GM06990 (cell line): Measurements from ENCODE around the gene PPP2R3A.

Source experiments
- DNase-seq: peaks from one replicate; pipeline ENCODE4 v3.0.0-alpha.2; 2011; ENCODE audit not compliant: insufficient read length; ENCODE audit errors: extremely low read depth
- H3K27me3 ChIP-seq: replicated peaks from 2 replicates; pipeline ENCODE4 v1.6.0; 2011; ENCODE audit warnings: low read length; ENCODE audit not compliant: control insufficient read depth, insufficient read depth
- H3K36me3 ChIP-seq: 2 replicates; pipeline ENCODE4 v1.5.1; 2011; ENCODE audit warnings: low read length; ENCODE audit not compliant: control insufficient read depth, insufficient read depth
- H3K4me3 ChIP-seq: replicated peaks from 2 replicates; pipeline ENCODE4 v1.5.1; 2011; ENCODE audit warnings: low read depth, mild to moderate bottlenecking, control low read depth, low read length
- TF ChIP-seq, protein P1 (sequence below): IDR thresholded peaks from 2 replicates; pipeline ENCODE4 v1.5.1; 2011; ENCODE audit warnings: low read length, control low read depth, mild to moderate bottlenecking, inconsistent platforms; ENCODE audit not compliant: insufficient read depth, poor library complexity, severe bottlenecking

Gene PPP2R3A

DNA sequence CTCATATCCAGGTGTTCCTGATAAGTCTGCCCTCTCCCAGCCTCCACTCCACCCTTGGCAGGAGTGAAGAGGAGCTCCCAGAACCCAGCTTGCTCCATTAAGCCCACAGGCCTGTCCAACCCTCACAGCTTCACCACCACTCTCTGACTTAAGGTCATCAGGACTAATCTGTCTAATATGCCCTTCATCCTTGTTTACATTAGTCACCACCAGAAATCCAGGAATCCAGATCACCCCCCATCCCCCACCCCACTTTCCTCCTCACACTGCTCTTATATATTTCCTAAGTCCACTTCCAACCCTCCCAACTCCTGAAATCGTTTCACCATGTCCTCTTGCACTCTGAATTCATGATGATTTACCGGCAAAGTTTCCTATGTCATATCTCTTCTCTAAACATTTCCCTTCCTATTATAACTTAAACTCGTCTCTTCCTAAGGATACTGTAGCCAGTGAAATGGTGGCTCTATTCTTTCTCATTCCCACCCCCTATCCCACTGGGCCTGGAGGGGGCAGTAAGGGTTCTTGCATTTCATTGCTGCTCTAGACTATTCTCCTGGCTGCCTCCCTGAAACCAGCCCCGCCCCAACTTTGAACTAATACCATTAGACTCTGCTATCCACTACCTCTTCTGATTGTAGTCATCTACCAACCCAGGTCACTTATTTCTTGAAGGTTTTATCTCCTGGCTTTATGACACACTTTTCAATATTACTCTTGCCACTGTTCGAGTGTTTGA is 43.4 kb downstream of the PPP2R3A start:
- no peaks in the 10 kb centered on the region for H3K36me3 ChIP-seq
- TF ChIP-seq, protein P1, sequence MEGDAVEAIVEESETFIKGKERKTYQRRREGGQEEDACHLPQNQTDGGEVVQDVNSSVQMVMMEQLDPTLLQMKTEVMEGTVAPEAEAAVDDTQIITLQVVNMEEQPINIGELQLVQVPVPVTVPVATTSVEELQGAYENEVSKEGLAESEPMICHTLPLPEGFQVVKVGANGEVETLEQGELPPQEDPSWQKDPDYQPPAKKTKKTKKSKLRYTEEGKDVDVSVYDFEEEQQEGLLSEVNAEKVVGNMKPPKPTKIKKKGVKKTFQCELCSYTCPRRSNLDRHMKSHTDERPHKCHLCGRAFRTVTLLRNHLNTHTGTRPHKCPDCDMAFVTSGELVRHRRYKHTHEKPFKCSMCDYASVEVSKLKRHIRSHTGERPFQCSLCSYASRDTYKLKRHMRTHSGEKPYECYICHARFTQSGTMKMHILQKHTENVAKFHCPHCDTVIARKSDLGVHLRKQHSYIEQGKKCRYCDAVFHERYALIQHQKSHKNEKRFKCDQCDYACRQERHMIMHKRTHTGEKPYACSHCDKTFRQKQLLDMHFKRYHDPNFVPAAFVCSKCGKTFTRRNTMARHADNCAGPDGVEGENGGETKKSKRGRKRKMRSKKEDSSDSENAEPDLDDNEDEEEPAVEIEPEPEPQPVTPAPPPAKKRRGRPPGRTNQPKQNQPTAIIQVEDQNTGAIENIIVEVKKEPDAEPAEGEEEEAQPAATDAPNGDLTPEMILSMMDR: no peak
- no peaks in the 10 kb centered on the region; the same call in 1 of the 2 replicates for H3K27me3 ChIP-seq
- no peak overlapping the region for H3K4me3 ChIP-seq
- no peak for DNase-seq

DNA sequence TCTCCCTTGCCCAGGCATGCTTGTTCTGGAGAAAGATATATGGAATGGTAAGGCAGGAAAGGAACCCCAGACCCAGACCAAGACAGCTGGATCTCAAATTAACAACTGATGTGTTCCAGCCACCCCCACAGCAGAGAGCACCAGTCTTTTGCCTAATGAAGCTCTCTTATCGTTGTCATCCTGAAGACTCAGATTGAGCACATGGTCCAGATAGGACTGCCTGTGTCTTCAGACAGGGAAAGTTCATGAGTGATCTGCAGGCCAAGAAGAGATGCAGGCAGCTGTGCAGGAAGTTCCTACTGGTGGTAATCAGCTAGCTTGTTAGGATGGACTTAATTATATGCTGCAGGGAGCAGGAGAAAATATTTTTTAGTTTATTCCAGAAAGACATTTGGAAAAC is 53.3 kb downstream of the PPP2R3A start:
- TF ChIP-seq, protein P1: no peak
- no peak for DNase-seq
- H3K27me3 ChIP-seq: no peaks in the 10 kb centered on the region
- H3K4me3 ChIP-seq: no peak overlapping the region
- no peaks in the 10 kb centered on the region for H3K36me3 ChIP-seq

DNA sequence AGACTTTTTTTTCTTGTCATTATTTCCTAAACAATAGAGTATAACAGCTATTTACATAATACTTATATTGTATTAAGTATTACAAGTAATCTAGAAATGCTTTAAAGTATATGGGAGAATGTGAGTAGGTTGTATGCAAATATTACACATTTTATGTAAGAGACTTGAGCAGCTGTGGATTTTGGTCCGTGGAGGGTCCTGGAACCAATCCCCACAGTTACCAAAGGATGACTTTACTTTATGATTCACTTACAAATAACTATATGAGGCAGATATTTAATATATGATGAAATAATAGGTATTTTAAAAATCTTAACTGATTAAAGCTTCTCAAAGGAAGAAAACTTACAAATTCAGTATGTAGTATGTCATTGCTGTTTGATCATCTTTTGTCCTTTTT is 56.3 kb downstream of the PPP2R3A start:
- TF ChIP-seq, protein P1: no peak
- Histone ChIP-seq H3K36me3 (no peaks in the 10 kb centered on the region), H3K27me3 (no peaks in the 10 kb centered on the region), H3K4me3 (no peak overlapping the region)
- no peak for DNase-seq

DNA sequence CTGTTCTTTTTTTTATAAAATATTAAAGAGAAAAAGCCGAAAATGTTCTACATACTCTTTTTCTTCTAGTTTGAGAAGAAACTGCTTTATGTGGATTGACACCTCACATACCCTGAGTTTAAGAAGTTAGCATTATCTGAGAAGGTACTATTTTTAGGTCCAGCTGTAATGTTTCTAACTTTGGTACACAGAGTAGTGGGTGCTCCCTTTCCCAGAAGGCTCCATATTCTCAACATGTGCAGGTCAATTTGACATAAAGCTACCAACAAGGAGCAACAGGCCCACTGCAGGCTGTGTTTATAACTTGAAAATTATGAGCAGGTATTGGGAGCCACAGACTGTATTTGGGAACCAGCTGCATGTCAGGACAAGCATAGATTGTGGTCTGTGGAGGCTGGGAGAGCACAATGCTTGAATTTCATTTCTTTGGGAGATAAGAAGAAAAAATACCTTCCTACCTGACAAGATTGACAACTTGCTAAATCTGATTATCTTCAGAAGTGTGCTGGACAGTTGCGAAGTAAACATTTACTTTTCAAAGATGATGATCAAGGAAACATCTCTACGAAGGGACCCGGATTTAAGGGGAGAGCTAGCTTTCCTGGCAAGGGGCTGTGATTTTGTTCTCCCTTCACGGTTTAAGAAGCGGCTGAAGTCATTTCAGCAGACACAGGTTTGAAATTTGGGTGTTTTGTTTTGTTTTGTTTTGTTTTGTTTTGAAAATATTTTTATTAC is 57.2 kb downstream of the PPP2R3A start:
- TF ChIP-seq, protein P1: no peak
- Histone ChIP-seq H3K27me3 (no peaks in the 10 kb centered on the region), H3K4me3 (no peak overlapping the region), H3K36me3 (no peaks in the 10 kb centered on the region)
- DNase-seq: no peak

DNA sequence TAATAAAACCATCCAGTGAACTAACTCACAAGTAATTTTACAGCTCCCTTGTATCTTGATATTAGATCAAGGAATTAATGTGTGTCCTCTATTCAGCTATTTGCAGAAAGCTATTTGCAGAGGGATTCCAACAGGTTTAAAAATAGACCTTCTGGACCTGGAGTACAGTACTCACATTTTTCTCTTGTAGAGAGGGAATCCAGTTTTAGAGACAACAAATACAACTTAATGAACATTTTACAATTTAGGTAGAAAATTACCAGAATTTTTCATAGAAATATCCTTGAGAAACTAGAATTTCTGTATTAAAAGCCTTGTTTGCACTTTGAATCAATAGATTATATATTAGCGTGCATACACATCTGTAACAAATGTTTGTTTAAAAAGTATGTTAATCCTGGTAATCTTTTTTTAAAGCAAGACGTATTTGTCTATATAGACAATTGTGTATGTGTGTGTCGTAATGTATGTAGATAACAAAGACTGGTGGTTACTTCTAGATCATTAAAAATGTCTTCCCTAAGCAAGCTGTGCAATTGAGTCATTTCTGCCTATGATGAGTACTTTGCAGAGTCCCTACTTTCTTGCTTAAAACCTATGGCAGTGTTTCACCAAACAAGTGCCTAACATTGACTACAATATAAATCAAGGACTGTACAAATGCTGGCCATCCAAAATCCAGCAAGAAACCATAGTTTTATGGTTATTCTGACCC is 57.9 kb downstream of the PPP2R3A start:
- H3K27me3 ChIP-seq: no peaks in the 10 kb centered on the region
- H3K4me3 ChIP-seq: no peak overlapping the region
- no peaks in the 10 kb centered on the region for H3K36me3 ChIP-seq
- TF ChIP-seq, protein P1: no peak
- no peak for DNase-seq
